GM12865 (cell line): Measurements from ENCODE around the gene COL18A1.

ENCODE experiments used
- DNase-seq: peaks from one replicate; pipeline ENCODE4 v3.0.0; 2010; ENCODE audit warnings: low read depth
- H3K4me3 ChIP-seq: 2 replicates; pipeline ENCODE4 v1.5.1; 2011; ENCODE audit warnings: mild to moderate bottlenecking, low read depth, low read length, control low read depth
- TF ChIP-seq, protein P1 (sequence below): IDR thresholded peaks from 2 replicates; pipeline ENCODE4 v1.5.1; 2011; ENCODE audit warnings: low read length, control low read depth, low read depth, inconsistent platforms; ENCODE audit not compliant: insufficient read depth; ENCODE audit errors: missing control alignments

The COL18A1 gene

GRCh38 chr21:45407629-45408247, 2.8 kb downstream of the COL18A1 start:
- TF ChIP-seq, protein P1, sequence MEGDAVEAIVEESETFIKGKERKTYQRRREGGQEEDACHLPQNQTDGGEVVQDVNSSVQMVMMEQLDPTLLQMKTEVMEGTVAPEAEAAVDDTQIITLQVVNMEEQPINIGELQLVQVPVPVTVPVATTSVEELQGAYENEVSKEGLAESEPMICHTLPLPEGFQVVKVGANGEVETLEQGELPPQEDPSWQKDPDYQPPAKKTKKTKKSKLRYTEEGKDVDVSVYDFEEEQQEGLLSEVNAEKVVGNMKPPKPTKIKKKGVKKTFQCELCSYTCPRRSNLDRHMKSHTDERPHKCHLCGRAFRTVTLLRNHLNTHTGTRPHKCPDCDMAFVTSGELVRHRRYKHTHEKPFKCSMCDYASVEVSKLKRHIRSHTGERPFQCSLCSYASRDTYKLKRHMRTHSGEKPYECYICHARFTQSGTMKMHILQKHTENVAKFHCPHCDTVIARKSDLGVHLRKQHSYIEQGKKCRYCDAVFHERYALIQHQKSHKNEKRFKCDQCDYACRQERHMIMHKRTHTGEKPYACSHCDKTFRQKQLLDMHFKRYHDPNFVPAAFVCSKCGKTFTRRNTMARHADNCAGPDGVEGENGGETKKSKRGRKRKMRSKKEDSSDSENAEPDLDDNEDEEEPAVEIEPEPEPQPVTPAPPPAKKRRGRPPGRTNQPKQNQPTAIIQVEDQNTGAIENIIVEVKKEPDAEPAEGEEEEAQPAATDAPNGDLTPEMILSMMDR, result no peak
- DNase-seq, result no peak
- no peak overlapping the region for H3K4me3 ChIP-seq

GRCh38 chr21:45408271-45408791, 3.4 kb downstream of the COL18A1 start:
- no peak overlapping the region for H3K4me3 ChIP-seq
- TF ChIP-seq, protein P1, result no peak
- DNase-seq, result no peak

GRCh38 chr21:45408801-45409261, 3.9 kb downstream of the COL18A1 start:
- no peak overlapping the region for H3K4me3 ChIP-seq
- TF ChIP-seq, protein P1, result no peak
- no peak for DNase-seq

DNA sequence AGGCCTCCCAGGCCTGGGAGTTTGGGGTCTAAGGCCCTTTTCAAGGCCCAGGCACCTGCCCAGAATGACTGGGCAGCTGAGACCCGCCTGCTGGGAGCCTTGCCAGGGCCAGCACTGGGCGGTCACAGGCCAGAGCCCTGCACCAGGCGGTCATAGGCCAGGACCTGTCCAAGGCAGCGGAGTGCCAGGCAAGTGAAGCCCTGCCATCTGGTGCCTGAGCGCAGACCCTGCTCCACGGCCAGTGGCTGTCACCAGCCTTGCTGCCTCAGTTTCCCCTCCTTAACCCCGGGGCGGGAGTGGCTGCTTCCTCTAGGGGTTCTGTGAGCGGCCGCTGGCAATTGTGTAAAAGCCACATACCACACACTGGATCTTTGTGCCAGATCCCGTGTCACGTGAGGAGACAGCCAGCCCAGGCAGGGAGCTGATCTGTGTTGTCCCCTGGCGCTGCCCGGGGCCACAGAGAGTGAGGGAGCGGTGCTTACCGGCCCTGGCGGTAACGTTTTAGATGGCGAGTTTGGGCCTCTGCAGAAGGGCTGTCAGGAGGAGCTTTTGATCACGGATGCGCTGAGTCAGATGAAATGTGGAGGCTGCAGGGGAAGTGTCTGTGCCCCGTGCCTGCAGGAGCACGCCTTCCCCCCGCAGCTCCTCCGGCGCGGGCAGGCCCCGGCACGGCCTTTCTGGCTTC, 4.6 kb downstream of the COL18A1 start:
- H3K4me3 ChIP-seq, result no peak overlapping the region
- DNase-seq, result no peak

DNA sequence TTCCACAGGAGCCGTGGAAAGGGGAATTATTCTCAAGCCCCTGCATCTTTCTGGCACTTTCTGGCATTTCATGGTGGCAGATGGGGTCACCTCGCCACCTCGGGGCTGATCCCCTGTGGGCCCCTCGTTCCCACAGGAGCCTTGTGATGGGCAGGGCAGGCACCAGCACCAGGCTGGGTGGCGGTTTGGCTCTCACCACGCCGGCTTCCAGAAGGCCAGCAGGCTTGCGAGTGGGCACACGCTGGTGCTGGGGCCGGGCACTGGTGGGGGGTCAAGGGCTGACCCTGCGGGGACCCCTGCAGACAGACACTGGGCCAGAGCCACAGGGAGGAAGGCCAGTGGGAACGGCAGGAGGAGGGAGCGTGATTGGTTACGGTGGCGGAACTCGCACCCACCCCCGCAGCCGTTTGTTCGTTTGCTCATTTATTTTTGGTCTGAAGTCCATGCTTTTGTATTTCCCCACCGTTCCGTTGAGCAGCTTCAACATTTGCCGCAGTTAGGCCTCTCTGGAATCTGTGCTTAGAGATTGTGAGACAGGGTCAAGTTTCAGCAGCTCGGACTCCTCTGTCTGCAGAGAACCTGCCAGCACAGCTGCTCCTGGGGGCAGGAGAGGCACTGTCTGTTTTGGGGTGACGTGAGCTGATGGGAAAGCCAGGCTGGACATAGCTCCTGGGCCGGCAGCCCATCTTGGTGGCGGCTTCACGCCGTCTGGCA, 5.3 kb downstream of the COL18A1 start:
- no peak overlapping the region for H3K4me3 ChIP-seq
- TF ChIP-seq, protein P1, result no peak
- DNase-seq, result no peak

More for the DNA sequence above, 4.6 kb downstream of the COL18A1 start:
- TF ChIP-seq, protein P1, result no peak

GRCh38 chr21:45410865-45411809, 6.2 kb downstream of the COL18A1 start:
- no peak for DNase-seq
- TF ChIP-seq, protein P1, result no peak

More at GRCh38 chr21:45410865-45411809, 6.2 kb downstream of the COL18A1 start:
- no peak overlapping the region for H3K4me3 ChIP-seq
